ENCODE results near the gene NPPA. TPM values are rescaled to one million over a fixed set of nuclear protein-coding genes. Genes with fewer than 3 reads are reported as not detected.
A peak's percentile ranks its signal among the peaks of the same experiment; 100 is the strongest.
"Not testable (repeated sequence)": the region's sequence is repeated elsewhere in the genome, so short reads cannot be mapped to it uniquely, and the experiment has no call there.

The NPPA gene
- total RNA-seq, 1 experiment from 2014 or later: not detected

GRCh38 chr1:11804666-11805421, 42.7 kb downstream of the NPPA start:
- Mint-ChIP-seq H3K27ac (ENCODE audit: unreplicated experiment) (peak overlapping the region; percentile 98), H3K4me1 (ENCODE audit: low read depth, unreplicated experiment) (peaks cover 36% of the 10 kb centered on the region), H3K9me3 (ENCODE audit: low read depth, unreplicated experiment) (no peaks in the 10 kb centered on the region), H3K4me3 (ENCODE audit: low read depth, unreplicated experiment) (peak overlapping the region; percentile 95), H3K27me3 (ENCODE audit: unreplicated experiment) (no peaks in the 10 kb centered on the region), H3K36me3 (ENCODE audit: insufficient read depth, unreplicated experiment) (peaks cover 63% of the 10 kb centered on the region)
- intact Hi-C loops (cut with micrococcal nuclease; ENCODE audit: unreplicated experiment): no loop called here
- CTCF ChIA-PET: no interaction called here
- no peak for TF ChIP-seq CTCF (IDR thresholded peaks at IDR 0.05; ENCODE audit: unreplicated experiment)
- DNase-seq: no peak
- BruUV-seq (replicated peaks): TSS peak; percentile 52

- H3K27me3 Mint-ChIP-seq (ENCODE audit: unreplicated experiment); DNase-seq; intact Hi-C loops (cut with micrococcal nuclease; ENCODE audit: unreplicated experiment); BruUV-seq (replicated peaks); H3K9me3 Mint-ChIP-seq (ENCODE audit: low read depth, unreplicated experiment): not testable (repeated sequence)
- H3K4me1 Mint-ChIP-seq (ENCODE audit: low read depth, unreplicated experiment): peaks cover 36% of the 10 kb centered on the region
- peak overlapping the region; percentile 95 for H3K4me3 Mint-ChIP-seq (ENCODE audit: low read depth, unreplicated experiment)
- CTCF ChIA-PET: interaction anchor here (0.5 kb wide), 1 partner anchor 161 kb away, joined by 3 read pairs; no protein-coding TSS in a partner anchor
- peak overlapping the region; percentile 98 for H3K27ac Mint-ChIP-seq (ENCODE audit: unreplicated experiment)
- peaks cover 57% of the 10 kb centered on the region for H3K36me3 Mint-ChIP-seq (ENCODE audit: insufficient read depth, unreplicated experiment)
Observed at GRCh38 chr1:11803924-11804665, 43.5 kb downstream of the NPPA start.

- no peak for TF ChIP-seq CTCF (IDR thresholded peaks at IDR 0.05; ENCODE audit: unreplicated experiment)
- intact Hi-C loops (cut with micrococcal nuclease; ENCODE audit: unreplicated experiment): no loop called here
- Mint-ChIP-seq H3K4me3 (ENCODE audit: low read depth, unreplicated experiment) (peak overlapping the region; percentile 95), H3K9me3 (ENCODE audit: low read depth, unreplicated experiment) (no peaks in the 10 kb centered on the region), H3K4me1 (ENCODE audit: low read depth, unreplicated experiment) (peaks cover 36% of the 10 kb centered on the region), H3K27ac (ENCODE audit: unreplicated experiment) (peak overlapping the region; percentile 22), H3K27me3 (ENCODE audit: unreplicated experiment) (no peaks in the 10 kb centered on the region), H3K36me3 (ENCODE audit: insufficient read depth, unreplicated experiment) (peaks cover 51% of the 10 kb centered on the region)
- no TSS peak for BruUV-seq (replicated peaks)
- CTCF ChIA-PET: interaction anchor here (0.5 kb wide), 1 partner anchor 160 kb away, joined by 3 read pairs; no protein-coding TSS in a partner anchor
- DNase-seq: peak; percentile 61
Observed at GRCh38 chr1:11802973-11803885, 44.4 kb downstream of the NPPA start.

GRCh38 chr1:11802616-11802972, 45.0 kb downstream of the NPPA start:
- H3K27me3 Mint-ChIP-seq (ENCODE audit: unreplicated experiment): no peaks in the 10 kb centered on the region
- peaks cover 45% of the 10 kb centered on the region for H3K36me3 Mint-ChIP-seq (ENCODE audit: insufficient read depth, unreplicated experiment)
- H3K27ac Mint-ChIP-seq (ENCODE audit: unreplicated experiment): no peak overlapping the region
- intact Hi-C loops (cut with micrococcal nuclease; ENCODE audit: unreplicated experiment): no loop called here
- BruUV-seq (replicated peaks): no TSS peak
- CTCF ChIA-PET: no interaction called here
- TF ChIP-seq CTCF (IDR thresholded peaks at IDR 0.05; ENCODE audit: unreplicated experiment): no peak
- peaks cover 36% of the 10 kb centered on the region for H3K4me1 Mint-ChIP-seq (ENCODE audit: low read depth, unreplicated experiment)
- H3K9me3 Mint-ChIP-seq (ENCODE audit: low read depth, unreplicated experiment): no peaks in the 10 kb centered on the region
- H3K4me3 Mint-ChIP-seq (ENCODE audit: low read depth, unreplicated experiment): peak overlapping the region; percentile 95
- no peak for DNase-seq
